NCI-H187 treated with DMSO at 0.1 percent for 48 hours (cell line): ENCODE results near the gene RBM28.

Source experiments
- DNase-seq: peaks from one replicate; lab custom pipeline; 2025; lab: John Stamatoyannopoulos, UW

Gene RBM28

GRCh38 chr7:128259131-128260061 lies 84.3 kb downstream of the RBM28 start:
- DNase-seq, result no peak

DNA sequence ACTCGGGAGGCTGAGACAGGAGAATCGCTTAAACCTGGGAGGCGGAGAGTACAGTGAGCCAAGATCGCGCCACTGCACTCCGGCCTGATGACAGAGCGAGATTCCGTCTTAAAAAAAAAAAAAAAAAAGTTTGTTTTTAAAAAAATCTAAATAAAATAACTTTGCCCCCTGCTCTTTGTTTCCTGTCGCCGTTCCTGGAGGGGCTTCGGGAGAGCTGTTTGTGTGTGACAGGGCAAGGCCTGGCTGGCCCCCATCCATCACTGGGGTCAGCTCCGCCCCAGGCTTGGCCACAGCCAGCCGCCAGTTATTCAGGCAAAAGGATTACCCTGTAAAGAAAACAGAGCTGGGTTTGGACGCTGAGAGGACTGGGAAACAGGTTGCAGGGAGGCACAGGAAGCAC lies 86.2 kb downstream of the RBM28 start:
- DNase-seq, result no peak

GRCh38 chr7:128255271-128255670 lies 88.4 kb downstream of the RBM28 start:
- no peak for DNase-seq

DNA sequence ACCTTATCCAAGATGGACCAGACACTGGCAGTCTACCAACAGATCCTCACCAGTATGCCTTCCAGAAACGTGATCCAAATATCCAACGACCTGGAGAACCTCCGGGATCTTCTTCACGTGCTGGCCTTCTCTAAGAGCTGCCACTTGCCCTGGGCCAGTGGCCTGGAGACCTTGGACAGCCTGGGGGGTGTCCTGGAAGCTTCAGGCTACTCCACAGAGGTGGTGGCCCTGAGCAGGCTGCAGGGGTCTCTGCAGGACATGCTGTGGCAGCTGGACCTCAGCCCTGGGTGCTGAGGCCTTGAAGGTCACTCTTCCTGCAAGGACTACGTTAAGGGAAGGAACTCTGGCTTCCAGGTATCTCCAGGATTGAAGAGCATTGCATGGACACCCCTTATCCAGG lies 89.2 kb downstream of the RBM28 start:
- no peak for DNase-seq

- no peak for DNase-seq
These were observed 90.0 kb downstream of the RBM28 start for GRCh38 chr7:128253701-128254100.

DNA sequence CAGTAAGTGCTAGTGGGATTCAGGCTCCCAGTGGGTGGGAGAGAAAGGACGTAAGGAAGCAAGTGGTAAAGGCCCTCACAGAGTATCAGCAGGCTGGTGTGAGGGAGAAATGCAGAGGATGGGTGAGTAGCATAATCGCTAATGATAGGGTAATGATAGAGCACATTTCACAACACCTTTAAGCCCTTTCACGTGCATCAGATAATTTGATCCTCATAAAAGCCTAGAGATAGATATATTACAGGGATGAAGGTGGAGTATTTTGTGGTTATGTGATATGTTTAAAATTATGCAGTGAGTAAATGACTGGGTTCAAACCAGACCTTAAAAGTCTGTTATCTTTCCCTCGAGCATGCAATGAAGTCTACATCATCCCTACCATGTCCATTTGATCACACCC lies 92.4 kb downstream of the RBM28 start:
- DNase-seq, result no peak
